Frontal cortex (tissue), 4 donors: ENCODE data around the gene FBXO33. TPM values are rescaled to one million over a fixed set of nuclear protein-coding genes. Genes with fewer than 3 reads are reported as not detected.
A peak's percentile ranks its signal among the peaks of the same experiment; 100 is the strongest.
"Not testable (repeated sequence)": the region's sequence is repeated elsewhere in the genome, so short reads cannot be mapped to it uniquely, and the experiment has no call there.

Source experiments
- DNase-seq, 2 donors: peaks; one replicate each; pipeline ENCODE4 v3.0.0; 2012; ENCODE audit warnings: low spot score in 2 of 2
- FAIRE-seq: peaks from 2 replicates; lab custom pipeline; 2012; peaks lifted over from hg19 to GRCh38; lab: Jason Lieb, UNC
- total RNA-seq: library from RNA; depleted of rRNA; stranded (reverse); fragments of >200 nt; gene quantifications from one replicate; pipeline ENCODE4 v1.2.3, GENCODE V29; 2014
- donor health status: control.
- donor health status: control.
- donor health status: control.

Gene FBXO33
- total RNA-seq, 1 donor from 2014 or later = 24.5 TPM

- DNase-seq (no peak), FAIRE-seq (no peak)
Measured at GRCh38 chr14:39381366-39381765, 50.9 kb downstream of the FBXO33 start.

- FAIRE-seq (no peak), DNase-seq (no peak)
Measured at GRCh38 chr14:39376667-39377403, 55.4 kb downstream of the FBXO33 start.

DNA sequence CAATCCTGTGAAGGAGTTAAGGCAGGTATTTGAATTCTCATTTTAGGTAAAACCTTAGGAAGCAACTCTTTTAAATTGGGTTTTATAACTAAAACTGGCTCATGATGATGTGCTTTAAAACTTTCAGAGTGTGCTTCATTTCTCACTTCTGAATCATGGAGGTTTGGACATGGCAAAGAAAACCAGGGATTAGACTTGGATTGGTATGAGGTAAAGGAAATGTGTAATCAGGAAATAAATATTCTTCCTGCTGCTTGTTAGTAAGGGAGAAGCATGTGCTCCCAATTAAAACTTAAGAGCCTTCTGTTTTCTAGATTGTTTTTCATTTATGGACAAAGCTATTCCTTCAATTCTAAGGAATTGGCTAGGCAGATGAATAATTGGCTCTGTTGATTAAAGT lies 57.4 kb downstream of the FBXO33 start:
- FAIRE-seq (no peak), DNase-seq (no peak)

DNA sequence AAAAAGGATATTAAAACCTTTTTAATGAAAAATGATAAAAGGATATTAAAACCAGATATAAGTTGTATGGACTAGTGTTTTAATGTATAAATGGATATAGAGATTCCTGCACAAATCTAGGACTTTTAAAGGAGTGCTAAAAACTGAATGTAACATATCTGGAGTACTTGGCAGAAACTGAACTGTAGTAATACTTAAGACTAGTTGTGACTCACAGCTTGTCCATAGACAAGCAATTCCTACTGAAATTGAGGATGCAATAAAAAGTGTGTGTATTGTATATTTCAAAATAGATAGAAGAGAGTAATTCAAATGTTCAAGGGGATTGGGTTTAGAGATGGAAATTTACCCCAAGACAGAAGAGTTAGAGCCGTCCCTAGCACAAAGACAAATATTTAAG lies 59.6 kb downstream of the FBXO33 start:
- DNase-seq = no peak
- no peak for FAIRE-seq

DNA sequence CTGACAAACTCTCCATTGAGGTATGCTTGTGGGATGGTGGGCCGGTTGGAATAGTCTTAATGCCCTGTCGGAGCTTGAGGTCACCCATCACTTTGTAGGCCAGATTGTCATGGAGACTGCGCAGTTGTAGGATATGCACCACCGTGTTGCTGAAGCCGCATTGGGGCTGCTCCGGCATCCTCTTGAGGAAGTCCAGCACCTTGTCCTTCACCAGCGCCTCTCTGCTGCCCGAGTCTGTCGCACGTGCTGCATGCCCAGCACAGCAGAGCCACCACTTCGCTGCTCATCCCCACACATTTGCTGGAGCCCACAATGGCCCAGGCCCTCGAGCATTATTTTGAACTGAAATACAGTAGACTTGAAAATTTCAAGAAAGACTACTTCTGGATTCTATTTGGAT lies 61.8 kb downstream of the FBXO33 start:
- FAIRE-seq (no peak), DNase-seq (no peak)

- FAIRE-seq (no peak), DNase-seq (no peak)
Measured at GRCh38 chr14:39369029-39369428, 63.2 kb downstream of the FBXO33 start.

GRCh38 chr14:39368261-39368959 lies 63.8 kb downstream of the FBXO33 start:
- peak in 1 of 2 donors; percentile 44 for DNase-seq
- peak; percentile 99 for FAIRE-seq

- FAIRE-seq (no peak), DNase-seq (no peak)
Measured at GRCh38 chr14:39367387-39367751, 64.9 kb downstream of the FBXO33 start.

- FAIRE-seq (no peak), DNase-seq (no peak)
Measured at GRCh38 chr14:39366460-39367386, 65.5 kb downstream of the FBXO33 start.

- FAIRE-seq = peak; percentile 3
- no peak for DNase-seq
Measured at GRCh38 chr14:39365354-39365753, 66.9 kb downstream of the FBXO33 start.

GRCh38 chr14:39364509-39364908 lies 67.7 kb downstream of the FBXO33 start:
- DNase-seq (no peak), FAIRE-seq (no peak)

DNA sequence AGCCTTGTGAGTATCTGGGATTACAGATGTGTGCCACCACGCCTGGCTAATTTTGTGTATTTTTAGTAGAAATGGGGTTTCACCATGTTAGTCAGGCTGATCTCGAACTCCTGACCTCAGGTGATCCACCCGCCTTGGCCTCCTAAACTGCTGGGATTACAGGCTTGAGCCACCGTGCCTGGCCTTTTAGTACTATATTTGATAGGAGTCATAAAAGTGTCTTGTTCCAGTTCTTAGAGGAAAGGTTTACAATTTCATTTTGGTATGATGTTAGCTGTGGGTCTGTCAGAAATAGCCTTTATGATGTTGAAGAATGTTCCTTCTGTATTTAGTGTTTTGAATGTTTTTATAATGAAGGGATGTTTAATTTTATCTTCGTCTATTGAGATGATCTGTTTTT lies 70.7 kb downstream of the FBXO33 start:
- not testable (repeated sequence) for FAIRE-seq

GRCh38 chr14:39360316-39360715 lies 71.9 kb downstream of the FBXO33 start:
- DNase-seq (no peak), FAIRE-seq (no peak)

More for the DNA sequence above, 70.7 kb downstream of the FBXO33 start:
- DNase-seq = not testable (repeated sequence)

- FAIRE-seq, DNase-seq: not testable (repeated sequence)
Measured at GRCh38 chr14:39359069-39359468, 73.2 kb downstream of the FBXO33 start.

DNA sequence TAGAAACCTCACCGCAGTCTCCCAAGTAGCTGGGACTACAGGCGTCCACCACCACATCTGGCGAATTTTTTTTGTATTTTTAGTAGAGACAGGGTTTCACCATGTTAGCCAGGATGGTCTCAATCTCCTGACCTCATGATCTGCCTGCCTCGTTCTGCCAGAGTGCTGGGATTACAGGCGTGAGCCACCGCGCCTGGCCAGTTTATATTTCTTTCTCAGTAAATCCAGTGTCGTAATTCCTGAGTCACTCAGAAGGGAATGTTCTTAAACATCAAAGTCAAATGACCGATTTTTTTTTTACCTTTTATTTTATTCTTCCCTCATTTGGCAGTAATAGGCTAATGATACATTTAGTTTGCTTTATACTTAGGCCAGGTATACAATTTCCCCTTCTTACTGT lies 80.5 kb downstream of the FBXO33 start:
- DNase-seq (no peak), FAIRE-seq (no peak)

DNA sequence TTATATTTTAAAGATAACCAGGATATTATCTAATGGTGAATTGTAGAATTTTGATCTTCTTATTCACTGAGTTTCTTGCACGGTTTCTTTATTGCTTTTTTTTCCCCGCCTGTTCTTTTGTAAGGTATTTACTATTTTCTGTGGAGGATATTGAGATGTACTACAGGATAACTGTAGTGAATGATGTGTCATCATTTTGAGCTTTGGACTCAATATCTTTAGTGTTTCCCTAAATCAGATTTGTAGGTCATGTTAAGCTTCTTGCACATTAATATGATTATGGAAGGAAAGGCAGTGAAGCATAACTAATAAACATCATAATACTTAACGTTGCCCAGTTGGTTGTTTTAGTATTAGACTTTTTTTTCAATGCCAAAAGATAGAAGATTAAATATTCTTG lies 81.4 kb downstream of the FBXO33 start:
- DNase-seq (no peak), FAIRE-seq (no peak)
